Panc1 (cell line): ENCODE results near the gene LINGO4. TPM values are rescaled to one million over a fixed set of nuclear protein-coding genes. Genes with fewer than 3 reads are reported as not detected.

Experiments used
- ATAC-seq: fragments of 200-7000 bp; cut with Tn5 transposase; 2 replicates; pipeline ENCODE4 v1.9.1; 2020; ENCODE audit warnings: mild to moderate bottlenecking, moderate library complexity
- BruUV-seq: library from RNA; stranded (reverse); fragments of 400-500 nt; replicated peaks from 2 replicates; lab custom pipeline; 2021; lab: Mats Ljungman, UMichigan
- CTCF ChIA-PET: fragments of 300-600 bp; sonication (Branson Sonifier 250); formaldehyde crosslinking; loops from one replicate; lab custom pipeline; 2022; ENCODE audit warnings: antibody characterized with exemption; lab: Charles Lee
- POLR2A ChIA-PET: fragments of 300-600 bp; sonication (Branson Sonifier 250); formaldehyde crosslinking; loops from one replicate; lab custom pipeline; 2022; ENCODE audit warnings: antibody characterized with exemption; lab: Charles Lee
- DNase-seq: peaks from one replicate; pipeline ENCODE4 v3.0.0-alpha.2; 2010; ENCODE audit warnings: low read depth, low spot score
- H3K27ac ChIP-seq: 2 replicates; pipeline ENCODE4 v1.5.1; 2011; ENCODE audit warnings: mild to moderate bottlenecking, low read length, inconsistent platforms
- H3K27me3 ChIP-seq: fragments of 200-500 bp; sonication (Bioruptor generic); 2 replicates; pipeline ENCODE4 v1.6.0; 2014; ENCODE audit warnings: low read length, inconsistent platforms; ENCODE audit not compliant: control insufficient read depth, insufficient read depth
- H3K36me3 ChIP-seq: fragments of 200-500 bp; sonication (Bioruptor generic); 2 replicates; pipeline ENCODE4 v1.5.1; 2014; ENCODE audit warnings: inconsistent platforms, mild to moderate bottlenecking, low read length, moderate library complexity; ENCODE audit not compliant: control insufficient read depth, insufficient read depth
- H3K4me1 ChIP-seq: 2 replicates; pipeline ENCODE4 v1.5.1; 2011; ENCODE audit warnings: inconsistent platforms, mild to moderate bottlenecking, low read length, moderate library complexity; ENCODE audit not compliant: control insufficient read depth, insufficient read depth
- H3K4me3 ChIP-seq, 2 experiments: 2 replicates each; pipeline ENCODE4 v1.5.1; 2011 to 2012; ENCODE audit warnings: low read depth in 2 of 2, low read length in 2 of 2, mild to moderate bottlenecking in 2 of 2, inconsistent platforms in 1 of 2, moderate library complexity in 1 of 2
- H3K9me3 ChIP-seq: fragments of 200-500 bp; sonication (Bioruptor generic); 2 replicates; pipeline ENCODE4 v1.5.1; 2014; ENCODE audit warnings: low read depth, mild to moderate bottlenecking, inconsistent platforms, low read length, moderate library complexity; ENCODE audit not compliant: control insufficient read depth, insufficient read depth
- POLR2AphosphoS5 ChIP-seq: IDR thresholded peaks from 2 replicates; pipeline ENCODE4 v1.6.1; 2012; ENCODE audit warnings: mild to moderate bottlenecking, low read depth, low read length, moderate library complexity
- REST ChIP-seq, 2 experiments: IDR thresholded peaks; 2 replicates each; pipeline ENCODE4 v1.6.1; 2011 to 2012; ENCODE audit warnings: low read depth in 2 of 2, control low read depth in 1 of 2, low read length in 1 of 2, mild to moderate bottlenecking in 1 of 2, moderate library complexity in 1 of 2; ENCODE audit not compliant: insufficient read depth in 1 of 2
- SIN3A ChIP-seq: IDR thresholded peaks from 2 replicates; pipeline ENCODE4 v1.6.1; 2012; ENCODE audit warnings: low read depth, mild to moderate bottlenecking, low read length, moderate library complexity, borderline replicate concordance; ENCODE audit not compliant: insufficient read depth
- TCF7L2 ChIP-seq: IDR thresholded peaks from 2 replicates; pipeline ENCODE4 v1.6.1; 2011; ENCODE audit warnings: mild to moderate bottlenecking, low read depth, low read length, inconsistent platforms
- in situ Hi-C: cut with HindIII; loops from 2 replicates; pipeline ENCODE4 v1.10.0; 2016; ENCODE audit warnings: low sequenced_read_pairs, low pct_unique_long_range_greater_than_20kb
- intact Hi-C: fragments of 100-400 bp; cut with micrococcal nuclease; formaldehyde crosslinking; loops from one replicate; pipeline ENCODE4 v1.10.0; 2022; ENCODE audit not compliant: unreplicated experiment
- total RNA-seq: library from RNA; stranded (reverse); gene quantifications from one replicate; pipeline ENCODE4 v1.2.1, GENCODE V29; 2021; ENCODE audit not compliant: unreplicated experiment
- TF ChIP-seq, protein P1 (sequence below): fragments of 450-650 bp; IDR thresholded peaks from 2 replicates; pipeline ENCODE4 v1.5.1; 2017; ENCODE audit warnings: mild to moderate bottlenecking

Gene LINGO4
- total RNA-seq, 1 experiment from 2014 or later, result not detected

DNA sequence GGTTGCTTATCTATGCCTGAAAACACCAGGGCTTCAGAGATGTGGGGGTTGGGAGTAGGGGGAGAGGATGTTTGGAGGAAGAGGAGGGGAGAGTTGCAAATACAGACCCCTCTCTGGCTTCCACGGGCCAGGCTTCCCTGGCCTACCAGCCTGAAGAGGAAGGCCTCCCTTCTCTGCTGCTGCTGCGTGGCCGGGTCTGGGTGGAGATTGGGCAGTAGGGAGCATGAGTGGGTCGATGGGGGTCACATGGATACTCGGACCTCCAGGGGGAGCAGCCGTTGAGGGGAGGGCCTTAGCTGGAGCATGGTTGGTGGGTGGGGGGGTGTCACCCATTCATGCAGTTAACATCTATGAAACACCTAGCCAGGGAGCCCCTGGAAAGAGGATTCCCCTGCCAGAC is 24.8 kb upstream of the LINGO4 start:
- Histone ChIP-seq H3K9me3 (no peaks in the 10 kb centered on the region), H3K4me1 (peaks cover 10% of the 10 kb centered on the region; the same call in 1 of the 2 replicates), H3K27ac (no peak overlapping the region), H3K36me3 (no peaks in the 10 kb centered on the region), H3K27me3 (no peaks in the 10 kb centered on the region), H3K4me3 (no peak overlapping the region)
- no peak for DNase-seq
- TF ChIP-seq, protein P1, sequence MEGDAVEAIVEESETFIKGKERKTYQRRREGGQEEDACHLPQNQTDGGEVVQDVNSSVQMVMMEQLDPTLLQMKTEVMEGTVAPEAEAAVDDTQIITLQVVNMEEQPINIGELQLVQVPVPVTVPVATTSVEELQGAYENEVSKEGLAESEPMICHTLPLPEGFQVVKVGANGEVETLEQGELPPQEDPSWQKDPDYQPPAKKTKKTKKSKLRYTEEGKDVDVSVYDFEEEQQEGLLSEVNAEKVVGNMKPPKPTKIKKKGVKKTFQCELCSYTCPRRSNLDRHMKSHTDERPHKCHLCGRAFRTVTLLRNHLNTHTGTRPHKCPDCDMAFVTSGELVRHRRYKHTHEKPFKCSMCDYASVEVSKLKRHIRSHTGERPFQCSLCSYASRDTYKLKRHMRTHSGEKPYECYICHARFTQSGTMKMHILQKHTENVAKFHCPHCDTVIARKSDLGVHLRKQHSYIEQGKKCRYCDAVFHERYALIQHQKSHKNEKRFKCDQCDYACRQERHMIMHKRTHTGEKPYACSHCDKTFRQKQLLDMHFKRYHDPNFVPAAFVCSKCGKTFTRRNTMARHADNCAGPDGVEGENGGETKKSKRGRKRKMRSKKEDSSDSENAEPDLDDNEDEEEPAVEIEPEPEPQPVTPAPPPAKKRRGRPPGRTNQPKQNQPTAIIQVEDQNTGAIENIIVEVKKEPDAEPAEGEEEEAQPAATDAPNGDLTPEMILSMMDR, result no peak
- TF ChIP-seq TCF7L2 (no peak), SIN3A (no peak), REST (IDR thresholded peaks at IDR 0.05; ENCODE audit: insufficient read depth in 1 of 2, low read depth in 2 of 2, low read length in 1 of 2) (no peak), POLR2AphosphoS5 (no peak)
- no TSS peak for BruUV-seq
- ChIA-PET CTCF (interaction anchor here (0.6 kb wide), 1 partner anchor 40 kb away, joined by 3 read pairs; no protein-coding TSS in a partner anchor), POLR2A (no interaction called here)
- no peak for ATAC-seq
- in situ Hi-C loops, result no loop called here
- intact Hi-C loops, result loop anchor here (10.0 kb wide), 3 partner anchors 135 to 385 kb away; no protein-coding TSS in a partner anchor

DNA sequence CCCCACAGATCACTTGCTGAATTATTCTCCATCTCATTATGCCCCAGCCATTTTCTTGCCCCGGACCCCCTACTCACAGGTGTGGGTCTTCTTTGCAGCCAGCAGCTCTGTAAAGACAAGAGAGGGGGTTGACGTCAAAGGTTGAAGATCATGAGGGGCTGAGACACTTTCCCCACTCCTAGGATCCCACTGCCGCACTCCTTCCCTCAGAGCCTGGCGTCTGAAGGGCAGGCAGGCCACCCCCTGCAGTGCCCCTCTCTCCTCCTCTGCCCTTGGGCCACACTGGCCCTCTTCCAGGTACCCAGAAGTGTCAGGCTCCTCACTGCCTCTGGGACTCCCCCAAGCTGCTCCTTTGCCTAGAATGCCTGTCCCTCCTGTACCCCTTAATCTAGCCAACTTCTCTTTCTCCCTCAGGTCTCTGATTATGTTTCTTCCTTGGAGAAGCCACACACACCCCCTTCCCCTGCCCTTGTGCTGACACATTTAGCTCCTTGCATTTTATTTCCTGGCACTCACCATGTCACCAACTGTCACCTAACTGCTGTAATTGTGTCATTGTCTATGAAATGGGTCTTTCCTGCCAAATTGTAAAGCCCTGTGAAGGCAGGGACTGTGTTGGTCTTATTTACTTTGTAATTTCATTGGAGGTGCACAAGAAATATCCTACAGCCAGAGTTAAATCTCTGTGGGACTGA is 24.3 kb upstream of the LINGO4 start:
- ChIA-PET POLR2A (no interaction called here), CTCF (no interaction called here)
- no peak overlapping the region for H3K27ac ChIP-seq
- intact Hi-C loops, result loop anchor here (10.0 kb wide), 3 partner anchors 135 to 385 kb away; no protein-coding TSS in a partner anchor
- H3K27me3 ChIP-seq, result no peaks in the 10 kb centered on the region
- no peaks in the 10 kb centered on the region for H3K36me3 ChIP-seq
- H3K9me3 ChIP-seq, result no peaks in the 10 kb centered on the region
- H3K4me1 ChIP-seq, result peaks cover 10% of the 10 kb centered on the region; the same call in 1 of the 2 replicates
- no peak for ATAC-seq
- TF ChIP-seq POLR2AphosphoS5 (no peak), REST (IDR thresholded peaks at IDR 0.05; ENCODE audit: insufficient read depth in 1 of 2, low read depth in 2 of 2, low read length in 1 of 2) (no peak), TCF7L2 (no peak), SIN3A (no peak)
- TF ChIP-seq, protein P1, result no peak
- no TSS peak for BruUV-seq
- in situ Hi-C loops, result no loop called here
- H3K4me3 ChIP-seq, result no peak overlapping the region
- DNase-seq, result no peak
